Activated gamma-delta T cell treated with Interleukin-2 at 50 U/mL for 16 hours (primary cell): Measurements from ENCODE around the gene CIB2.

Source experiments
- DNase-seq: peaks from one replicate; pipeline ENCODE4 v3.0.0-alpha.2; 2020

Gene CIB2

DNA sequence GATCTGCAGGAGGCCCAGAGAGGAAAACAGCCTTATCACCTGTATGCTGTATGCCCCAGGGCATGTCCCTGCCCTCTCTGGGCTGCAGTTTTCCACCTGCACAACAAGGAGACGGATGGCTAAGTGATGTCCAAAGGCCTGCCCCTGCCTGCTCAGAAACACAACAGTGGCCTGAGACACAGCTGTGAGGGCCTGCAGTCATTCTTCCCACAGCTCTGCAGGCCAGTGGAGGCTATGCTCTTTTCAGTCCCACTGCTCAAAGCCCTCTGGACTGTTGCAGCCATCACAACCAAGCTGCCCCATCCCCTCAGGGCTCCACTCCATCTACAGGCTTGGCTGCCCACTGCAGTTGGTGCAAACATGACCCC lies 48.5 kb downstream of the CIB2 start:
- DNase-seq: no peak

DNA sequence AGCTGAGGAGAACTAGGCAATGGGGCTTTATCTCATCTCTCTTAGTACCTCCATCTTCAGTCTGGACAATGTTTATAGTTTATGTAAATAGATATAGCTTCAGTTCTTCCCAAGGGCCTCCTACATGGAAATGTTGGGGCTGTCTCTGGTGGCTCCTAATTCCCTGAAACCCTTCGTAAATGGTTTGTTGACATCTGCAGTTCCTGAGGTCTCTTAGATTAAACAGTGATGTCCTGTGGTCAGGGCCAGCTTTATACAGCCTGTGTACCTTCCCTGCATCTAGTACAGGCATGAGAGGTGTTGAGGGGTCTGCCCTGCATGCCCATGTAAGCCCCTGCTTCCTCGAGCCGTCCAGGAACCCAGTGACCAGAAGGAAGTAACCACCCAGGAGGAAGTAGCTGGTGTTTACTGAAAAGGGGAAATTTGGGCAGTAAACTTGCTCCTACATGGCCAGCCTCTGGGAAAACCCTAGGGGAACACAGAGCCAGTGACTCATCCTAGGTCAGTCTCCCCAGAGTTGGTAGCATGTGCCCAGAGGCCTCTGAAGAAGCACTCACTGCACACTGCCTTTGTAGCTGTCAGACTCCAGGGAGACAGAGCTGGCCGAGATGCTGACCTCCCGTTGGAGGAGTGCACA lies 49.0 kb downstream of the CIB2 start:
- no peak for DNase-seq

DNA sequence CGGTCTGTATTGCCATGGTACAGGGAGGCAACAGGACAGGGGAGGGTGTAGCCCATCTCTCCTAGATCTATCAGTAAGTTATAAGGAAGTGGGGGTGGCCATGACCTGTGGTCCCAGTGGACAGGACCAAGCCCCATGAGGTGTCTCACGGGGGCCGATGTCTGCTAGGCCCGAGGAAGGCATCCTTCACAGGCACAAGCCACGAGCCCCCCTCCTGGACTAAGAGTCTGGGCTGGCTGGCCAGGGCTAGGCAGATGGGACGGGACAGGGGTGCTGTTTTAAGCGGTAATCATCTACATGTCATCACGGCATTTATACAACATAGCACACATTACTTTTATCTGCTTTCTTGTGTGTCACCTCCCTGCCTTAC lies 51.2 kb downstream of the CIB2 start:
- DNase-seq: no peak

DNA sequence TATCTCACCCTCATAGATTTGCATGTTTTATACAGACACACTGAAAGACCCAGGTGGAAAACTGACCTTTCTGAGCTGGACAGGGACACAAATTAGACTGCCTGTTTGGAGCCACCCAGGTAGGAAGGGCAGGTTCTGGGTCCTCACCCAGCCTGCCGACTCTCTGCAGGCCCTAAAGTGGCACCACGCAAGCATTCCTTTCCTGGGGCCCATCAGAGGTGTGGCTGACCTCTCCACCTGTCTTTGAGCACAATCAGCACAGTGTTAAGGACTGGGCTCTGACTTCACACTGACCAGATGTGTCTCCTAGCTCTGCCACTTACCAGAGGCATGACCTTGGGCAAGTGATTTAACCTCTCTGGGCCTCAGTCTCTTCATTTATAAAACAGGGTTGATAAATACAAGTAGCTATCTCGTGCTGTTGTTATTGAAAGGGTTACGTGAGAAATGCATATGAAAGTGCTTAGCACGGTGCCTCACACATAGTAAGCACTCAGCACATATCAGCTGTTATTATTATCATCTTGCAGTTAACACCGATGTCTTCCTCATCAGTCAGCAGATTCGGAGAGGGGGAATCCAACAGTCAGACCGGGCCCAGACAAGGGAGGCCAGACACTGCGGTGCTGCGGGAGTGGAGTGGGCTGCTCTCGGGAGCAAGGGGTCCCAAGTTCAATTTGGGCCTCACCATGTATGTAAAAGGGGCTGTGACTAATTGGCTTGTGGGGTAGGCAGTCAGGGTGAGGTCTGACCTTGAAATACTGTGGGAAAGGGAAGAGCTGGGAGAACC lies 51.8 kb downstream of the CIB2 start:
- no peak for DNase-seq

DNA sequence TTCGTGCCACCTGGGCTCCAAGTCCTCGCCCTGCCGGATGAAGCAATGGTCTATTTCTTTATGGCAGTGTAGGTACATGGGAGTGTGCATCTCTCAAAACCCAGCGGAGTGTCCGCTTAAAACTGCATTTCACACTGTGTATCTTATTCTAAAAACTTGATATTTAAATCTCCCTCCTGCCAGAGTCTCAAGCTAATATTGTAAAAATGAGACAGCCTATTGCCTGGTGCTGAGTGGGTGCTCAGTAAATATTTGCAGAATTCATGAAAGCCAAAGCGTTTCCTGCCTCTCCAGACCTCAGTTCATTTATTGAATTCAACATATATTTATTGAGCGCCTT lies 53.4 kb downstream of the CIB2 start:
- no peak for DNase-seq

DNA sequence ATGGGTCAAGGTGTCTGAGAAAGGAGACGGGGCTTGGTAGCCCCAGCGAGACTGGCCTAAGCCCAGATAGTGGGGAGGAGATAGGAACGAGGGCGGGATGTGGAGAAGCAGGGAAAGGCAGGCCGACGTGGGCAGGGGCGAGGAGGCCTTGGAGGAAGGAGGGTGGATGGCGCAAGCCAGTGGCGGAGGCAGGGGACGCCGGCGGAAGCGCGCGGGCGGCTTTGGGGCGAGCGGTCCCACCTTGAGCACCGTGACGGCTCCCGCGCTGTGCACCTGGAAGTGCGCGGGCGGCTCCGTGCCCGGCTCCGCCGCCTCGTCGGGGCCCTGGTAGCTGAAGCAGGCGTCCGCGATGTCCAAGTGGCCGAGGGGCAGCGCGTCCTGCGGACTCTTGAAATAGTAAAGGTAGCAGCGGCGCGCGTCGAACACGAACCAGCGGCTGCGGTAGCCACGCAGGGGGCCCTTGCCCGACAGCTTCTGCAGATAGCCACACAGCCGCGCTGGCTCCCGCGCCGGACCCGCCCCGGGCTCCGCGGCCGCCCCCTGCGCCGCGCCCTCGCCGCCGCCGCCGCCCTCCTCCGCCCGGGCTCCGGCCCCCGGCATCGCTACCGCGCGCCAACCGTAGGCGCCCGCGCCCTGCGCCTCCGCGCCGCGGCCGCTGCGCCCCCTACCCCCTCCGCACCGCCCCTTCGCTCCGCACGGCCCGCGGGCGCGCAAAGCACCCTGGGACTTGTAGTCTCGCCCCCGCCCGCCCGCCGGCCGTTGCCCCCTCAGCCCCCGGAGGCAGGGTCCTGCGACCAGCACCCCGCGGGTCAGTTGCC lies 54.0 kb downstream of the CIB2 start, which contains the start of gene TBC1D2B:
Gene TBC1D2B (minus strand): TSS at position 659 of the 818 bp plus-strand sequence. CDS start 59 bp downstream, at position 600.
- peak; percentile 64 for DNase-seq

DNA sequence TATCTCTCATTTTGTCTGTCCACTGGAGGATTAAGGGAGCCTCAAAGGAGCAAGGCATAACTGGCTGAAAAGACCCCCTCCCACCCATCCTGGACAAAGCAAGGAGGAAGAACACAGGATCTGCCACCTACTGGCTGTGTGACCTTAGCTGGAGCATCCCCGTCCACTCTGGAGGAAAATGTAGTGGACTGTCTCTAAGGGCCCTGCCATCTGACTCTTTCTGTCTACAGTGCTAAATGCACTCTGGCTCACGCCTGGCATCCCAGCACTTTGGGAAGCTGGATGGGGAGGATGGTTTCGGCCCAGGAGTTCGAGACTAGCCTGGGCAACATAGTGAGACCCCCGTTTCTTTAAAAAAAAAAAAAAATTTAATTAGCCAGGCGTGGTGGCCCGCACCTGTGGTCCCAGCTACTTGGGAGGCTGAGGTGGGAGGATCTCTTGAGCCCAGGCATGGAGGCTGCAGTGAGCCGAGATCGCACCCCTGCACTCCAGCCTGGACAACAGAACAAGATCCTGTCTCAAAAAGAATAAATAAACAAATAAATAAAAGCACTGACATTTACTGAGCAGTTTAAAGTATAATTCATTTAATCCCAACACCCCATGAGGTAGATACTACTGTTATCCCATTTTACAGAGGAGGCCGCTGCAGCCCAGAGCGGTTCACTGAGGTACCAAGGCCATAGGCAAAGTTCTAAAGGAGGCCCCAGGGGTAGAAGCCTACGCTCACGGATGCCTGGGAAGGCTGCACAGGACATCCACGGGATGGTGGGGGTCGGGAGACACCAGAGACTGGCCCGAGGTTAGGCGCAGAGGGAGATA lies 54.8 kb downstream of the CIB2 start:
- no peak for DNase-seq

DNA sequence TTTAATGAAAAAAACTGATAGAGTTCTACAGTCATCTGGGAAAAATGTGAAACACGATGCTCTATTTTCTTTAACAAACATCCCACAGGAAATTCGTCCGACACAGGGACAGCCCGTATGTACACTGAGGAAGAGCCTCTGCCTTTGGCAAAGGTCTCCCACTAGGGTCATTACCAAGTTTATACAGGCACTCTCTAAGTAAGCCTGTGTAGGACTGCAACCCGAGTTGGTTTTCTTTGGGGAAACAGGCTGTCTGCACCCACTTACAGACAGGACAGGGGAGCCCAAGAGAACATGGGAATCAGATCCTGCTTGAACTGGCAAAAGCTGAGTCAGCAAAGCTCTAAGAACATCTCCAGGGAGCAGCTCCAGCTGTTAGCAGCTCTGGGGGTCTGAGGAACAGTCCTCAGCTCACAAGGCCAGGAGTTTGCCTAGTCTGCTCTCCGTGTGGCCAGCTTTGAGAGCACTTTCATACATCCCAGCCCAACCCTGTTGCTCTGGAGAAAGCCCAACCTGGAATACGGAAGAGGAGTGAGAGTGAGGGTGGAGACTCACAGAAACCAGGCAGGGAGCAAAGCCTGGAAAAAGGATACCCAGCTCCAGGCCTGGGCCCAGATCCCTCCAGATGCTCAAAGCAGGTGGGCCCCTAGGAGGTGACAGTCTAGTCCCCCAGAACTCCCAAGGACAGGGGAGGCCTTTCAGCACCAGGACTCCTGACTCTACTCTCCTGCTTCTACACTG lies 55.6 kb downstream of the CIB2 start:
- DNase-seq: no peak

DNA sequence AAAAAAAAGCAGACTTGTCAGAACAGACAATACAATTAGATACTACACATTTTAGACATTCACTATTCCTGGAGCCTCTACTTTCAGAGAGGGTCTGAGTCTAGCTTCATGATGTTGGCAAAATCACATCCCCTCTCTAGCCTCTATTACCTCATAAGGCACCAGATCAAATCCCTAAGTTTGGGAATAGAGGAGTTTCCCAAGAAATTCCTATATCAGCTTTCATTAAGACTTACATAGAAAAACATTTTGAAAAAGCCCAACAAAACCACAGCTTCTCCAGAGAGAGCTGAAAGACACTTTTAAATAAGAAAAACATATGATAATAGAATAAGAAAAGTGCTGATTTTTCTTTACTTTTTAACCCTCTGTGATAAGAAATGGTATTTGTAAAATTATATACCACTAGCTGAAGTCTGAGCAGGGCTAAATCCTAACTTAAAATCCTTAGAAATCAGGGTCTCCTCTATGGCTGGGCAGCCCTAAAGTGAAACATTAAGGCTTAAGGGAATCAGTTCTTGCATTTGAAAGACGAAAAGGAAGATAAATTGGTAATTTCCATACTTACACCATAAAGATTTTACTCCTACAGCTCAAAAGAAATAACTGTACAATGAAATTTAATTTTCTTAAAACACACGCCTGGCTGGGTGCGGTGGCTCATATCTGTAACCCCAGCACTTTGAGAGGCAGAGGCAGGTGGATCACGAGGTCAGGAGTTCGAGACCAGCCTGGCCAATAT lies 58.0 kb downstream of the CIB2 start:
- DNase-seq: no peak

DNA sequence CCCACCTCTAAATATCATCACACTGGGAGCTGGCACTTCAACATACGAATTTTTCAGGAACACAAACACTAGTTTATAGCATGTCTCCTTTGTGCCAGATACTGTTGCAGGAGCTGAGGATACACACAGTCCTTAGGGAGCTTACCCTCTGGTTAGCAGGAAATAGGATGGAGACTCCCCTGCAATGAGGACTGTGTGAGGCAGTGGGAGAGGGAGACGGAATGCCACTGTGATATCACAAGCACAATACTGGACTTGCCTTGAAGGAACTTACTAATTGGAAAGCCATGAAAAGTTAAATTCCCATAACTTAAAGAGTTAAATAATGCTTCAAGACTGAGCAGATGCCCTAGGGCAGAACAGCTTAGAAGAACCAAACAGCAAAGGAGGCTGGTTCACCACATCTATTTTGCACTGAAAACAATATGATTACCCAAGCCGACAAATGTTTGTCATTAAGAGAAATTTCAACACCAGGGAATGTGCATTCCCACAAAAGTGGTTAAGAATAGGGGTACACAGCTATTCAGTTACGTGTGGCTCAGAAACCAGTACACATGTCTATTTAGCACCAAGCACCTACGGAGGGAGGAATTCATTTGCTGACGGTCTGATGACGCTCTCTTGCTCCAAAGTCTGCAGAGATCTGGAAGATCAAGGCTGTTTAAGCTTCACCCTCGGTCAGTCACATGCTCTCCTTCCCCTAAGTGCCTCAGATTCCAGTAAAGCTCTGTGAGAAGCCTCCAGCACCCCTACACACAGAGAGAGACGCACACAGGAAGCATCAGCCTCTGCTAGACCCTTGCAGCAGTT lies 59.0 kb downstream of the CIB2 start:
- no peak for DNase-seq

DNA sequence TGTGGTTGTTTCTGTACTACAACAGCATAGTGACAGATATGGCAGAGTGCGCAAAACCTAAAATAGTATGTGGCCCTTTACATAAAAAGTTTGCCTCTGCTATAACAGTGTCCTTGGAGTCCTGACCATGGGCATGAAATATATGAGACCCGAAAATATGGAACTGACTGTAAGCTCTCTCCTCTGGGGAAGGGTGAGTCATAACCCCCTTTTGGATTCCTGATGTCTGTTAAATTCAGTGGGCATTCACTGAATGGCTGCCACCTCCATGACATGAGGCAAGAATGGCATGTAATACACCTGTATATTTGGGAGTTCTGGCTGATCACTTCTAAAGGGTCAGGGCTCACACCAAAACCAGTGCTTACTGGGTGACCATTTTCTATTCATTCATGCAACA lies 59.9 kb downstream of the CIB2 start:
- DNase-seq: no peak

DNA sequence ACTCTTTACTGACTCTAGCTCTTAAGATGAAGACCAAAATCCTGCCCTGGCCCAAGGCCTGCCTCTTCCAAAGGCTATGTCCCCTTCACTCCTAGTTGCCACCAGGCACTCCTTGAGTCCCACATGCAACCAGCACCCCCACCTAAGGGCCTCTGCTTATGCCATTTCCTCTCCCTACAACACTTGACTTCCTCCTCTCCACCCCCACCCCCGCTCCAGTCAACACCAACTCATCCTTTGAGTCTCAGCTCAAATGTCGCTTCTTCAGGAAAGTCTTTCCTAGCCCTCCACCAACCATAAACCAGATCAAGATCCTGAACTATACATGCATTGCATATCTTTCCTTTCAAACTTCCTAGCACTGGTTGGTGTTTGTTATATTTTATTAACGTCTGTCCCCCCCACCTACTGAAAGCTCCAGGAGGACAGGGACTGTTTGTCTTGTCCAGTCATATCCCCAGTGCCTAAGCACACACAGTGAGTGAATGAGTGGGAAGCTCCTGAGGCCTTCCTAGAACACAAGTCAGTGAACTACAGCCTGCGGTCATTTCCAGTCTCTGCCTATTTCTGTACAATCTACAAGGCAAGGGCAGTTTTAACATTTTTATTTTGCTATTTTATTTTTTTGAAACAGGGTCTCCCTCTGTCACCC lies 61.1 kb downstream of the CIB2 start:
- no peak for DNase-seq

DNA sequence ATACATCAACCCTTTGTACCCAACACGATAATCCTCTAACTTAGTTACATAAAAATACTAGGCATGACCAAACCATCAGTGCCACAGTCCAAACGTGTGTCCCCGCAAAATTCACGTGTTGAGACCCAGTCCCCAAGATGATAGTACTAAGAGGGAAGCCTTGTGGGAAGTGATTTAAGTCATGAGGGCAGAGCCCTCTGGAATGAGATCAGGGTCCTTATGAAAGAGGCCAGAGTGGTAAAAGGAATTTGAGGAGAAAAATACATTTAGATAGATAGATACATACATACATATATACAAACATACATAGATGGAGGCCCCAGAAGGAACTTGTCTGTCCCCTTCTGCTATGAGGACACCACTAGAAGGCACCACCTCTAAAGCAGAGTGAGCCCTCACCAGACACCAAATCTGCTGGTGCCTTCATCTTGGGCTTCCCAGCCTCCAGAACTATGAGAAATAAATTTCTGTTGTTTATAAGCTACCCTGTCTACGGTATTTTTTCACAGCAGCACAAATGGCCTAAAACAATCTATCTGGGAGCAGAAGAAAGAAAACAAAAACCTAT lies 61.7 kb downstream of the CIB2 start:
- DNase-seq: no peak

DNA sequence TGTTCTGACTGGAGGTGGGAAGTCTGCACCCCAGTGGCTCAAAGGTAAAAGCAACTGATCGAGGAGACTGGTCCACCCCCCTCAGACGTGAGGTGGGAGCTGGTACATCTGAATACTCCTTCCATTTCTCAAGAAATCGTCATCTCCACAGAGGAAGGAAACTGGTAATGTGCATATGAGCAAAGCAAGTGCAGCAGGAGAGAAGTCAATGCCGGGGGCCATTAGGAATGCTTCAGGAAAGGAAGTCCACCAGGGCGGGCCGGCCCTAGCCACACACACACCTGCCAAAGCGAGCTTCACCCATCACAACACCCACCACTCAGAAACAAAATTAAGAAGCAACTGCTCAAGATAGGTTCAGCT lies 62.2 kb downstream of the CIB2 start:
- no peak for DNase-seq

DNA sequence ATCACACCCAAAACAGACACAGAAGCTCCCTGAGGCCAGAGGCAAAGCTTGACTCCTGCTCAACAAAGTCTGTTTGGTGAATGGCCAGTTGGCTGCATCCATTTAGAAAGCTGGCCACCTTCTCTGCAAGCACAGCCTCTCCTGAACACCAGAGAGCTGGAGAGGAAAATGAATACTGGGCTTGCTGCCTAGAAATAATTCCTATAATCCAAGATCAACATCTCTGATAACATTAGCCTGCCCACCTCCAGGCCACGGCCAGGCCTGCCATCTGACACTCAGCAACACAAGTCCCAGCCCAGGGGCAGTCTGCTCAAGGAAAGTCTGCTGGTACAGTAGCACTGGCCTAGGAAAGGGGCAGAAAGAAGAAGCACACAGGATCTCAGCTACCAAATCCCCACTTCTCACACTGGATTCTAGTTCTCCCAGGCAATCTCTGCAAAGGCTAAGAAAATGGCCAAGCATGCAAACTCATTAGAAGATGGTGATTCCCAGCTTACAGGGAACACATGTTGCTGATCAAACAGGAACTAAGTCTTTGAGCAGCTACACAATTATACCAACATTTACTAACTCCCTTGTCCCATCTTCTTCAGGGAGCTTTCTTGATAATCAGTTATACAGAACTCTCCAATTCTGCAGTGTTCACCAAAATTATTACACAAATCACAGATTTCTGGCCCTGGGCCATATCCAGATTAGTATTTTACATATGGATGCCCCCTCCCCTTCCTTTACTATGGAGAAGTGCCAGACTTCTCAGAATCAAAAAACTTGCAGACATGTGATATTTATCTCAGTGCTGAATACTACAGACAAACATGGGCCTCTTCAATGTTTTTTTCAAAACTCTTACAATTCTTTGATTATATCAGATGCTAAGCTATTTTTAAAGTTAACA lies 63.7 kb downstream of the CIB2 start:
- DNase-seq: no peak

DNA sequence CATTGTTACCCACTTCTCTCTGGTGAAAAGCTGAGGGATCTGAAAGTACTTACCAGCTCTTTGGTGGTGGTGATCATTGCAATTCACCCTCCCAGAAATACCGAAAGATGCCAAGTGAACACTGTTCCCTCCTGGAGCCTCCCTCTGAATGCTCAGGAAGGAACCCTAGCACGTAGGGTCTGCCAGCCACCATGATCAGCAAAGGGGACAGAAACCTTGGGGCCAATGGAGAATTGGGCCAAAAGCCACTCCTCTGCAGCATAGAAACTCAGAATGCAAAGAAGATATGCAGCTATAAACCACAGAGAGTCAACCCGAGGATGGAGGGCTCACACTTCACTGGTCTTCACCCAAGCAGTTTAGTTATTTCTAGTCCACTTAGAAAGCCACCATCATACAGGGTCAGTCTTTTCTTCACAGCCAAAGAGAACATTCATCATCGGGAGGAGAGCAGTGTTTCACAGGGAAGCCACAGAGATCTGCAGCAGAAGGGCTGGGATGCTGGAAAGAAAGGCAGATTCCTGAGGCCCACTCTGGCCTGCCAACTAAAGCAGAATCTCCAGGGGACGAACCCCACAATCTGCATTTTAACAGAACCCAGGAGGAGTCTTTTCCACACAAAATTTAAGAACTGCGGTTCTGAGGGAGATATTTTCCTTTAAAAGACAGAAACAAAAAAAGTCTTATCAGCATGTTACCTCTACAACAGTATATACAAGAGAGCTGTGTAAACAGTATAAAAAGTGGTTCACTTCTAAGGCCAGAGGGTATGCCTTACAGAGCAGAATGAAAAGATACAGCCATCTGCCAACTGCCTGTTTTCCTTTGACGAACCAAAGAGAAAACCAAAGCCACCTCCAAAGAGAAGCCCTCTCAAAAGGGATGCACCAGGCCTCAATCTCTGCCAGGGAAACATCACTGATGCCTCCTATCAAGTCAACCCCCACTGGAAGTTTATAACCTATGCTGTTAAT lies 65.0 kb downstream of the CIB2 start:
- no peak for DNase-seq

DNA sequence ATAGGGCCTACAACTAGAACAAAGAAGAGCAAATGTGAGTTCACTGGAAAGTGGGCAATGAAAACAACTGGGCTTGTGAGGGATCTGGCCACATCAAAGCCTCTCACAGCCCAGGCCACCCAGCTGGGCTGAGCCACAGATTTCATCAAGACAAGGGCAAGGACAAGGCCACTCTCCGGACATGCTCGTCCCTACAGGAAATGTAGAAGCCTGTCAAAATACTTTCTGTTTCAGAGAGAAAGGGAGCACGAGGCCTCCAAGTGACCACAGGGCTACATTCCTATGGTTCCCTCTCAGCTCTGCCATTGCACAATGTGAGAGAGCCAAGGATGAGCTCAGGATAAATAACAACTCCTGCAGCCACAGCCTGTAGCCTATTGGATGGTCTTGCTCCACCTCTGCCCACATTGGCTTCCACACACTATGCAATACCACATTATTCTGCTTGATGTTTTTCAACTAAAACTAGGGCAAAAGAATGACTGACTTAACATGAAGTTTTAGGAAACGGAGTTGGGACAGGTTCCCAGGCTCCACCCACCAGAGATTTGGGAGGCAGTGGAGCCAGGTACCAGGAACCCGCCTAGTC lies 65.9 kb downstream of the CIB2 start:
- DNase-seq: no peak
